Body of pancreas (tissue), 4 donors: ENCODE data around the gene UBA5.

ENCODE experiments used
- POLR2A ChIP-seq, 3 donors: fragments of 450-650 bp; IDR thresholded peaks; one replicate each; pipeline ENCODE4 v1.6.1; 2016; ENCODE audit warnings: antibody characterized with exemption in 3 of 3, mild to moderate bottlenecking in 2 of 3
- TF ChIP-seq, protein P1 (sequence below), 7 experiments: fragments of 450-650 bp in 4 of 7; fragments of 200-600 bp in 3 of 7; sonication (generic) in 3 of 7; IDR thresholded peaks; one replicate each; pipeline ENCODE4 v1.5.1; 2016 to 2019; ENCODE audit warnings: antibody characterized with exemption in 7 of 7

DNA sequence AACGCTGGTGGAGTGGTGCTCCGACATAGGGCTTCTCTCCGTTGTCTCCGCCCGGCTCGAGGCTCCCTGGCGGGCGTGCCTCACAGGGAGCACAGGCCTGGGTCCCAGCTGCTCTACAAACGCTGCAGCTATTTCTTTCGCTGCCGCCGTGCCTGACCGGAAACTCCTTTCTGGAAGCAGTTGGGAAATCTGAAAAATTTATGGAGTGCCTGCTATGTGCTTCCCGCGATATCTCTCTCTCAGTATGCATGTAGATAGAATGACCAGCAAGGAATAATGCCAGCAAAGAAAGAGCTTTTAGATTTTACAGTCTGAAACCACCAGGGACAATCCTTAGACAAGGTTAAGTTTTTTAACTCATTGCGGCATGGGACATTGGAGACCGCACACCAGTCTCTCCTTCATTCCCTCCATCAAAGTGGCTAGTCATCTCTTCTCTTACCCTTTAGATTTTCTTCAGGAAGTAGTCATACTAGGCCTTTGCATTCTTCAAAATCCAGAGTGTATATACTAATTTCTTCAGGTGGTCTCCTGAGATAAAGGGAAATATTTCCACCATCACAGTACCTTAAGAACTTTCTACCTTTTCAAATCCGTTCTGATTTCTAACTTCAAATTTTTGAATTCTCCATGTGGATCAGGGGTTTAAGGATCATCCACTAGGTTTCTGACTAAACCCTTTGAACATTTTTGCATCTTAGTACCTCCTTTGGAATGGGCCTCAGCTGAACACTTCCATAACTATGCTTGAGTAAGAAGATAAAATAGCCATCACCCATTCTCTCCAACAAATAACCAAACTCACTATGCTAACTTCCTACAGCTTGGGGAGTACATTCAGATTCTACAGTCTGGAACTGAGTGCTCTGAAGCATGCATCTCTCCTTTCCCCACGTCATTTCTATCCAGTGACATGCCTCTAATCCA lies 63.2 kb downstream of the UBA5 start:
- TF ChIP-seq POLR2A (IDR thresholded peaks at IDR 0.05): peak in 2 of 3 donors; percentile 56 to 58
- TF ChIP-seq, protein P1, sequence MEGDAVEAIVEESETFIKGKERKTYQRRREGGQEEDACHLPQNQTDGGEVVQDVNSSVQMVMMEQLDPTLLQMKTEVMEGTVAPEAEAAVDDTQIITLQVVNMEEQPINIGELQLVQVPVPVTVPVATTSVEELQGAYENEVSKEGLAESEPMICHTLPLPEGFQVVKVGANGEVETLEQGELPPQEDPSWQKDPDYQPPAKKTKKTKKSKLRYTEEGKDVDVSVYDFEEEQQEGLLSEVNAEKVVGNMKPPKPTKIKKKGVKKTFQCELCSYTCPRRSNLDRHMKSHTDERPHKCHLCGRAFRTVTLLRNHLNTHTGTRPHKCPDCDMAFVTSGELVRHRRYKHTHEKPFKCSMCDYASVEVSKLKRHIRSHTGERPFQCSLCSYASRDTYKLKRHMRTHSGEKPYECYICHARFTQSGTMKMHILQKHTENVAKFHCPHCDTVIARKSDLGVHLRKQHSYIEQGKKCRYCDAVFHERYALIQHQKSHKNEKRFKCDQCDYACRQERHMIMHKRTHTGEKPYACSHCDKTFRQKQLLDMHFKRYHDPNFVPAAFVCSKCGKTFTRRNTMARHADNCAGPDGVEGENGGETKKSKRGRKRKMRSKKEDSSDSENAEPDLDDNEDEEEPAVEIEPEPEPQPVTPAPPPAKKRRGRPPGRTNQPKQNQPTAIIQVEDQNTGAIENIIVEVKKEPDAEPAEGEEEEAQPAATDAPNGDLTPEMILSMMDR (IDR thresholded peaks at IDR 0.05): no peak
